Activated CD4-positive, alpha-beta T cell treated with anti-CD3 and anti-CD28 coated beads, Interleukin-2, Interleukin-4, amounts not matched to agents 100 ng/mL and 50 ng/mL, durations not matched to agents 16 hours and 8 hours (primary cell): ENCODE data around the gene SMOC2.

Source experiments
- DNase-seq: peaks from one replicate; pipeline ENCODE4 v3.0.0-alpha.2; 2020; ENCODE audit warnings: low spot score

The SMOC2 gene

DNA sequence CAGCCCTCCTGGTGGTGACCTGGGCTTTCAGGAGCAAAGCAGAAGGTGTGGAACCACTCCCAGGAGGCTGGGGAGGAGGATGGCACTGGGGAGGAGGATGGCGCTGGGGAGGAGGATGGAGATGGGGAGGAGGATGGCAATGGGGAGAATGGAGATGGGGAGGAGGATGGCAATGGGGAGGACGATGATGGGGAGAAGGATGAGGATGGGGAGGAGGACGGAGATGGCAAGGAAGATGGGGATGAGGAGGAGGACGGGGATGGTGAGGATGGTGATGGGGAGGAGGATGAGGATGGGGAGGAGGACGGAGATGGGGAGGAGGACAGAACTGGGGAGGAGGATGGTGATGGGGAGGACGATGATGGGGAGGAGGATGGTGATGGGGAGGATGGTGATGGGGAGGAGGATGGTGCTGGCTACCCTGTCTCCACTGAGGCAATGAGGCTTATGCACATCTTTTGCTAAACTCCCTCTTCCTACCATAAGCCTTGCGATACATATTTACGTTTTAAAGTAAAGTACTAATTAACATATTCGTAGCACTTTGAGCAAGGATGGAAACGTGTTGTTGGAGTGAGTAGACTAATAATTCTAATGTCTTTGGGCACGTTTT lies 7.4 kb downstream of the SMOC2 start:
- no peak for DNase-seq

GRCh38 chr6:168450917-168451316 lies 9.9 kb downstream of the SMOC2 start:
- DNase-seq = no peak

DNA sequence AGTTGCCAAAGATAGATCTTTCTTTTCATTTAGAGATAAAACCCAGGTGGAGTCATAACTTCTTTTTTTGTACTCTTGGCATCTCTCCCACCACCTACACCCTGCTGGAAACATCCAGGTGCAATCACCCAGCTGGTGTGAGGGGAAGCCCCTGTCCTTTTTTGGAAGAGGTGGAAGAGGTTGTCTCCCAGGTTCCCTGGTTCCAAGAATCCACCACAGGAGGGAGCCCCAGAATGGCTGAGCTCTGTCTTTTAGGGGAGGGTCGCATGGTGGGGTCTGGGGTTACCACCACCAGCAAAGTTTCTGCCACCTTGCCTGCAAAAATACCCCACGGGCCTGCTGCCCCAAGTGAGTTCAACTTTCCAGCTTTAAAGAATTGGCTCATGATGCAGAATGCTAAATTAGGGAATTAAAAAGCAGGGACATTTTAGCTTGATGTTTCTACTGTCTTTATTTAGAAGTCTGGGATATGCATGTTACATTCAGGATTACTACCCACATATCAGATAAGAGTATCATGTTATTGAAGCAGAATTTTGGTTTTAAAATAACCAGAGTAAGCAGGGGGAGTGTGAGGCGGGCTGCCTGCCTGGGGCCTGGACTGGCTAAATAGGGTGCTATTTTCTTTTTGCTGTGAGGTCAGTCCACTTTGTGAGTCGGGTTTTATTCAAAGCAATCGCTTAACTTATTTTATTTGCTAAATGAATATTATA lies 11.0 kb downstream of the SMOC2 start:
- no peak for DNase-seq

DNA sequence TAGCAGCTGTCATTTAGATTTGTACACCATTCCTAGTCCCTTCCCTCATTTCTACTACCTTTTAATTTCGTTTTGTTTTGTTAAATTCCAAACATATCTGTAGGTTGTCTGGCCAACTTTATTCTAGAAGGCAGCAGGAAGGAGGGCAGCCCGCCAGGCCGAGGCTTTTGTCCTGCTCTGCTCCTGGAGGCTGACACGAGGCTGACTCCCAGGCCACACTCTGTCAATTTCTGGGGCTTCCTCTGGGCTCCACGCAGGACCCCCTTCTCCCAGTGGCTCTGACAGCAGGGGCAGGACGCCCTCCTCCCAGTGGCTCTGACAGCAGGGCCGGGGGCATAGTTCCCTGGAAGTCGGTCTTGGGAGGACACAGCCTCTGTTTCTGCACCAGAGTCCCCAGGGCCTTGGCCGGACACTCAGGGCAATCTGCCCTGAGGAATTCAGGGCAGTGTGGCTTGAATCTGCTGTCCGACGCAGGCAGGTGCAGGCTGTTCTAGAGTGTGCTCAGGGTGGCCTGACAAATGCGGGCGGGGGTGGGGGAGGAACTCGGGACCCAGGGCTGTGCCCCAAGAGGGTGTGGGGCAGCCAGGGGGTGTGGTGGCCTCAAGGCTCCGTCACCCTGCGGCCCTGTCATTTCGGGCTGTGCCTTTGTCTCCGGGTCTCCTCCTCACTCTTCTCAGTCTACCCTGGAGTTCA lies 11.8 kb downstream of the SMOC2 start:
- no peak for DNase-seq

DNA sequence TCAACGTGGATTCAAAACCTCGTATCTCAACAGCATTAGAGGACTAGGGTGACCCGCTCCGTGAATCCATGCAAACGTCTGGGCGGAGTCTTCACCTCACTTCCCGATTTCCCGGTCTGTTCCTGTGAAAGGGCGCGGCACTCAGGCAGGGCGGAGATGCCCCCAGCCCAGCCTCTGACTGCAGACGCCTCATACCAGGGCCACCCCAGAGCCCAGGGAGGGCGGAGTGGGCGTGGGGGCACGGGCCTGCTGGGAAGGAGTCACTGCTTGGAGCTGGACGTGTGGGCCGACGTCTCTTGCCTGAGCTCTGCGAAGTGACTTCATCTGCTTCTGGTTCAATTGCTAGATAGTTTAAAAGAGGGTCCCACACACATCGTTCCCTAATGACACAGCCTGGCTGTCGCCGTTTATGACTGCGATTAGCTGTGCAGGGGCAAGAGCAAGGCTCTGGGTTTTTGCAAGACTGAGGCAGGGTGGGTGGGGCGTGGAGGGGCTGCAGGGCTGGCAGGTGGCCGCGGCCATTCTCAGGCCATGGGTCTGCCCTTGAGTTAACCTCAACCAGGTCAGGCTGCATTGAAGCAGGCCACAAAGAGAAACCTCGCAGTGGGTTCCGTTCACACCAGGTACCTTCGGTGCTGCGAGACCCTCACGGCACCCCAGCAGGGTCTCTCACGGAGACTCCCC lies 15.0 kb downstream of the SMOC2 start:
- DNase-seq = no peak

DNA sequence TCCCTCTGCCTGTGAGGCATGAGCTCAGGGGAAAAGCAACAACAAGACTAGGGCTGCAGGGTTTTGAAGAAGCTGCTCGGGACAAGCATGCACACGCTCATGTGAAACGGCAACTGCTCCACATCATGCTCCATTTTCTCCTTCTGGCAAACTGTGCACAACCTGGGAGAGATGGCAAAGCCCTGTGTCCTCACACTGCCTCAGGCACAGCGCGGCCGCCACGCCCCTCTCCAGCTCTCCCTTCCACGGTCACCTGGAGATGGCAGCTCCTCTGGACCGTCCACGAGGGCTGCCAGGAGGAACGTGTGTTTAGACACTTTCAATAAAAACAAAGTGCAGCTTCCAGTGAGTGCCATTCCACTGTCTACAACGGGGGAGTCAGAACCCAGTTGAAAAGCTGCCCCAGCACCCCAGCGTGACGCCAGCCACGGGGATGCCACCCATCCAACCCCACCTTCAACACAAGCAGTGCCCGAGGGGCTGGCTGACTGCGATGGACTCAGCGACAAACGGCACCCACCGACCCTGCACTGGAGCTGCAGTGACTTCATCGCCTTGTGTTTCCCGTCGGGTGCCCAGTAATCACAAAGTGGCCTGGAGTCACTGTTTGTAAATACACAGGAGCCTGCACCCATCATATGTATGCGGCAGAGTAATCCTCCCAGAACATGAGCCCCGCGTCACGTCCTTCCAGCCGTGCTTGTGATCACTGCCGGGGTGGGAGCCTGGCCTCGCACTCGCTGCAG lies 16.1 kb downstream of the SMOC2 start:
- no peak for DNase-seq

DNA sequence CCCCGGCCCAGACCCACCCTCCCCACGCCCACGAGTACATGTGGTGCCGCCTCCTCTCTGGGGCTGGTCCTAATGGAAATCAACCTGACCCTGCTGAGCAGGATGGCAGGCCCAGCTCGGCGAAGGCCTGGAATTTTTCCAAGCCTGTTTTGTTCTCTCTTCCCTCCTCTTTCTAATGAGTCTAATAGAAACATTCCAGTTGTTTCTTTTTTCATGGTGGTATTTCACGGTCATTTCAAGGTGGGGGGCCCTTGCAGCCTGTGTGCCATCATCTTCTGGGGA lies 16.6 kb downstream of the SMOC2 start:
- DNase-seq = no peak

DNA sequence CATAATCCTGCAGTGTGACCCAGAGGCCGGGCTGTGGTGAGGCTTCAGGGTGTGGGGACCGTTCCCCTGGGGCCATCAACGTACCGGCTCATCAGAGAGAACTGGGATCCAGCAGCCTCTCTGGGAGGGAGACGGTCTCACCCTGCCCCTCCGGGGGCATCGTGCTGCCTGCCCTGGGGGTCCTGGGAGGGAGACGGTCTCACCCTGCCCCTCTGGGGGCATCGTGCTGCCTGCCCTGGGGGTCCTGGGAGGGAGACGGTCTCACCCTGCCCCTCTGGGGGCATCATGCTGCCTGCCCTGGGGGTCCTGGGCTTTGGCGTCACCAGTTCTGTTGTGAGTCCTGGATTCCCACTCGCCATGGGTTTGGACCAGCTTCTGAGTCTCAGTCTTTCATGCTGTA lies 17.1 kb downstream of the SMOC2 start:
- DNase-seq = no peak

DNA sequence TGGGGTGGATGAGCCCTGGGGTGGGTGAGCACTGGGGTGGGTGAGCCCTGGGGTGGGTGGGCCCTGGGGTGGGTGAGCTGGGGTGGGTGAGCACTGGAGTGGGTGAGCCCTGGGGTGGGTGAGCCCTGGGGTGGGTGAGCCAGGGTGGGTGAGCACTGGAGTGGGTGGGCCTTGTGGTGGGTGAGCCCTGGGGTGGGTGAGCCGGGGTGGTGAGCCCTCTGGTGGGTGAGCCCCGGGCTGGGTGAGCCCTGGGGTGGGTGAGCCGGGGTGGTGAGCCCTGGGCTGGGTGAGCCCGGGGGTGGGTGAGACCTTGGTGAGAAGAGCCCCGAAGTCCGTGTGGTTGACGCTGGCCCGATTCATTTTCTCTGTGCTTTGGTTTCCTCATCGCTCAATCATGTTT lies 18.6 kb downstream of the SMOC2 start:
- no peak for DNase-seq

GRCh38 chr6:168462289-168462853 lies 21.4 kb downstream of the SMOC2 start:
- no peak for DNase-seq

- DNase-seq = no peak
Measured at GRCh38 chr6:168464546-168464945, 23.6 kb downstream of the SMOC2 start.

DNA sequence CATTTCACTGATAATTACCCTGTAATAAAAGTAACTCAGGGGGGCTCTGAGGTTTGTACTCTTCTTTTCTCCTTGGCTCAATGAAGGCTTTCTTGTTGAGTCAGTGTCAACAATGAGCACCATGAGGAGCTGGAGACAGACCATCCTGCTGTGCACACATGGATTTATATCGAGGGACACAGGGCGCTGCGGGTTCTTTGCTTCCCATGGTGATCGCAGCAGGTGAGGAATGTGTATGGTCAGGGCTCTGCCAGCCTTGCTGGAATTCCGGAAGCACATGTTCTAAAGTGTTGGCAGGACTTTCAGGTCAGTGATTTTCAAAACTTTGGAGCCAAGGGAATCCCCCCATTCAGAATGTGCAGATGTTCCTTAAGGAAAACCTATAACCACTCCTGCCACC lies 27.1 kb downstream of the SMOC2 start:
- DNase-seq = no peak

GRCh38 chr6:168469521-168469920 lies 28.5 kb downstream of the SMOC2 start:
- DNase-seq = no peak

DNA sequence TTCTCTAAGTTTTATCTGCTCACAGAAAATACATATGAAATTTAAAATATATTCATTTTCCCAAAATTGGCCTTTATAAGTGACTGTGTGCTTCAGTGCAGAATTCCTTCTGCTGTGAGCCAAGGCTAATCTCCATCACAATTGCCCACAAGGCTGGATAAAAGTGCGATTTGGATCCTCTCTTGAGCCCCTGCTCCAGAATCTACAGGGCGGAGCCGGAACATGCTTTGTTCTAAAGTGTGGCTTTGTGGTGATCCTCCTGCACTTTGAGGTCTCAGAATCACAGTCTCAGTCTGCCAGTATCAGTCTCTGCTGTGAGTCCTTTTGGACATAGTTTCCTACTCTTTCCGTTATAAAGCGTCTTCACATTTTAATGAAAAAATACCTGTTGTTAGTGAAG lies 28.9 kb downstream of the SMOC2 start:
- no peak for DNase-seq

- no peak for DNase-seq
Measured at GRCh38 chr6:168472363-168472762, 31.4 kb downstream of the SMOC2 start.

DNA sequence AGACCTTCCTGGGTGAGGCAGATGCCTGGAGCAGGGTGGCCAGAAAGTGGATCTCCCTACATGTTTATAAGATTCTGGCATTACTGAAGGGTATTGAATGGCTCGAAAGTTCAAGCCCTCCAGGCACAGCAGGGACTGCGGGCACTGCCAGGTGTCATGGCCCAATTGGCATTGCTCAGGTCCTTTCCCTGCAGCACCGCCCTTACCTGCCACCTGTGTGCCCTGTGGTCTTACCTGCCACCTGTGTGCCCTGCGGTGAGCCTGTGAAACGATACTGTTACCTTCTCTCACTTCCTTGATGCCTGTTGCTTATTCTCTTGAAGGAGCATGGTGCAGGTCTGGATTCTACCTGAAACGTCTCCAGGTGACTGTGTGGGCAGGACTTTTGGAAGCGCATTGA lies 32.2 kb downstream of the SMOC2 start:
- DNase-seq = no peak

DNA sequence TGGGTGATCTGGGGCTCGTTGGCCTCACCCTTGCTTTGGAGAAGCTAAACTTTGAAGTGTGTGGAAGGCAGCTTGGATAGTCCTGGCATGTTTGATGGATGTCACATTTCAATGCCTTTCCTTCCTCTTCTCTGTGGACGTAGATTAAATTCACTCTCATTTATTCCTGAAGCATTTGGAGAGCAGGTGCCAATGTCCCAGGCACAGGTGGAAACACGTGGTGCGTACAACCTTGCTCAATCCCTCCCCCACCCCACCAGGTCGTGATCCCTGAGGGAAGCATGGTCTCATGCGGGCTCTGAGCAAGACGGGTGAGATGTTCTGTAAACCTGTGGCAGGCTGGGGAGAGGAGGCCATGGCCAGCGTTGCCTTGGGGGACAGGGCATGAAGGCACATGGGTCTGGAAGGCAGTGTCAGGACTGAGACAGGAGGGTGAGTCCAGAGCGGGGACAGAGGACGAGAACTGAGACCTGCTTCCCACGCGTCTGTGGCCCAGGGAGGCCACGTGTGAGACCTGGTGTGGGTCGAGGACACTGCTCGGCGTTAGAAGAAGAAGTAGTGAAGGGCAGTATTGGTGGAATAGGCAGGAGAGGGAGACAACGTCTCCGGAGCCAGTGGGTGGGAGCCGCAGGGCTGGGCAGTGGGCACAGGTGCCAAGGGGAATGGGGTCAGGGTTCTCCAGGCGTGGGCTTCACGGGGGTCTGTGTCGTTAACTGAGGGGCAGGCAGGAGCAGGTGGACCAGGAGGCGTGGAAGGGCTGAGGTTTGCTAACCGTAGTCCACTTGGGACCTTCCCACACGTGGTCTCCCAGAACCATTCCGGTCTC lies 34.4 kb downstream of the SMOC2 start:
- DNase-seq = no peak

GRCh38 chr6:168479421-168479820 lies 38.4 kb downstream of the SMOC2 start:
- DNase-seq = no peak

- DNase-seq = no peak
Measured at GRCh38 chr6:168480481-168480880, 39.5 kb downstream of the SMOC2 start.

DNA sequence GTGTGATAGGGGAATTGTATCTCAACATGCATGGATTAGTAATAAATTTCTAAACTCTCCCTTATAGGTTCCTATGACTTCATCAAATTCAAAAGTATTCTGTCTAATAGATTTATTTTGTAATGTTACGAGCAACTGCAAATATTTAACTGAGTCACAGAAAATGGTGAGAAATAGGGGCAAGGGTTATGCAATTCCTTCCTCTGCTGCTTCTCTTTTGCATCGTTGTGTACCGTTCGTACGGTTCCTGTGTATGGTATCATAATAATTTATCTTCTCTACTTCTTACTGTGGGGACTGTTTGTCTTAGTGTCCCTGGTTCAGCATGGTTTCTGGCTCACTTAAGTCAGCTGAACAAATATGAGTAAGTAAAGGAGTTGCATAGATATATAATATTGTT lies 44.8 kb downstream of the SMOC2 start:
- DNase-seq = no peak

- no peak for DNase-seq
Measured at GRCh38 chr6:168490757-168491156, 49.8 kb downstream of the SMOC2 start.
